H1 (cell line): ENCODE measurements around the gene CDH22. TPM values are rescaled to one million over a fixed set of nuclear protein-coding genes. Genes with fewer than 3 reads are reported as not detected.

Source experiments
- CTCF ChIA-PET: fragments of 300-600 bp; sonication (Branson Sonifier 250); formaldehyde crosslinking; loops from one replicate; lab custom pipeline; 2021; ENCODE audit not compliant: partially characterized antibody; lab: Charles Lee
- POLR2A ChIA-PET: fragments of 300-600 bp; sonication (Branson Sonifier 250); formaldehyde crosslinking; loops from one replicate; lab custom pipeline; 2021; ENCODE audit warnings: inconsistent platforms; ENCODE audit not compliant: partially characterized antibody; lab: Charles Lee
- DNase-seq, 2 experiments: peaks; one replicate each; pipeline versions ENCODE4 v3.0.0 to v3.0.0-alpha.2; 2010 to 2022; ENCODE audit warnings: low spot score in 2 of 2, low read depth in 1 of 2, mixed read lengths in 1 of 2
- FAIRE-seq: peaks from 2 replicates; lab custom pipeline; 2011; peaks lifted over from hg19 to GRCh38; lab: Jason Lieb, UNC
- H2AFZ ChIP-seq: 2 replicates; pipeline ENCODE4 v1.8.1; 2012; ENCODE audit warnings: low read length, inconsistent platforms
- H2AK5ac ChIP-seq: 2 replicates; pipeline ENCODE4 v1.6.1; 2013; ENCODE audit warnings: low read depth, low read length
- H2BK120ac ChIP-seq: replicated peaks from 2 replicates; pipeline ENCODE3; 2013; ENCODE audit warnings: low read depth, low read length, inconsistent platforms
- H2BK12ac ChIP-seq: 2 replicates; pipeline ENCODE4 v1.6.1; 2013; ENCODE audit warnings: low read depth, low read length
- H2BK15ac ChIP-seq: 2 replicates; pipeline ENCODE4 v1.6.1; 2013; ENCODE audit warnings: low read length
- H2BK20ac ChIP-seq: 2 replicates; pipeline ENCODE4 v1.6.1; 2013; ENCODE audit warnings: low read length
- H2BK5ac ChIP-seq: 2 replicates; pipeline ENCODE4 v1.6.1; 2013; ENCODE audit warnings: low read depth, low read length
- H3K14ac ChIP-seq: 2 replicates; pipeline ENCODE4 v1.6.1; 2013; ENCODE audit warnings: inconsistent platforms; ENCODE audit not compliant: insufficient read length
- H3K18ac ChIP-seq: 2 replicates; pipeline ENCODE4 v1.6.1; 2013; ENCODE audit warnings: low read length; ENCODE audit errors: extremely low read depth
- H3K23ac ChIP-seq: 2 replicates; pipeline ENCODE4 v1.6.1; 2013; ENCODE audit warnings: inconsistent platforms; ENCODE audit not compliant: insufficient read length
- H3K23me2 ChIP-seq: 2 replicates; pipeline ENCODE4 v1.6.1; 2013; ENCODE audit warnings: low read depth, low read length
- H3K27ac ChIP-seq: 2 replicates; pipeline ENCODE4 v1.6.1; 2011; ENCODE audit warnings: low read depth, low read length, inconsistent platforms
- H3K27me3 ChIP-seq, 4 experiments: replicated peaks in 1 of 4; 1 replicate in 1 of 4; 2 replicates in 3 of 4; pipeline versions ENCODE4 v1.6.1 to v1.8.1; 2011 to 2013; ENCODE audit warnings: low read length in 3 of 4, mild to moderate bottlenecking in 3 of 4, inconsistent platforms in 2 of 4, mixed read lengths in 2 of 4, moderate library complexity in 1 of 4; ENCODE audit not compliant: control insufficient read depth in 3 of 4, insufficient read depth in 3 of 4; ENCODE audit errors: extremely low read depth in 1 of 4
- H3K36me3 ChIP-seq, 4 experiments: 2 replicates each; pipeline versions ENCODE4 v1.6.1 to v1.8.1; 2011 to 2013; ENCODE audit warnings: mild to moderate bottlenecking in 4 of 4, low read length in 3 of 4, moderate library complexity in 2 of 4, control low read depth in 1 of 4, inconsistent platforms in 1 of 4; ENCODE audit not compliant: insufficient read depth in 4 of 4, control insufficient read depth in 2 of 4
- H3K4ac ChIP-seq: replicated peaks from 2 replicates; pipeline ENCODE3; 2013; ENCODE audit warnings: low read length, low read depth, mixed read lengths, inconsistent platforms; ENCODE audit not compliant: insufficient read length
- H3K4me1 ChIP-seq, 4 experiments: replicated peaks in 1 of 4; 1 replicate in 1 of 4; 2 replicates in 3 of 4; pipeline versions ENCODE4 v1.6.1 to v1.8.1; 2011 to 2013; ENCODE audit warnings: low read length in 3 of 4, inconsistent platforms in 2 of 4, mixed read lengths in 1 of 4; ENCODE audit not compliant: insufficient read depth in 4 of 4, control insufficient read depth in 3 of 4
- H3K4me2 ChIP-seq, 2 experiments: 2 replicates each; pipeline versions ENCODE4 v1.6.1 to v1.8.1; 2011 to 2013; ENCODE audit warnings: low read depth in 2 of 2, low read length in 2 of 2, control low read depth in 1 of 2, inconsistent platforms in 1 of 2, mild to moderate bottlenecking in 1 of 2; ENCODE audit not compliant: insufficient read depth in 1 of 2
- H3K4me3 ChIP-seq, 4 experiments: fragments of 200-600, 300-600 bp in 1 of 4; sonication (generic), shearing (Covaris generic), sonication (Bioruptor Twin) in 1 of 4; 2 replicates each; pipeline versions ENCODE4 v1.5.1 to v1.8.1; 2011 to 2016; ENCODE audit warnings: low read length in 4 of 4, low read depth in 3 of 4, control low read depth in 2 of 4, inconsistent platforms in 2 of 4, mild to moderate bottlenecking in 2 of 4, mixed read lengths in 1 of 4, moderate library complexity in 1 of 4; ENCODE audit not compliant: insufficient read depth in 2 of 4; ENCODE audit errors: extremely low read depth in 1 of 4
- H3K56ac ChIP-seq: replicated peaks from 2 replicates; pipeline ENCODE3; 2013; ENCODE audit warnings: low read depth, mild to moderate bottlenecking, mixed read lengths, low read length, inconsistent platforms; ENCODE audit not compliant: insufficient read length
- H3K79me1 ChIP-seq: 2 replicates; pipeline ENCODE4 v1.6.1; 2013; ENCODE audit warnings: low read depth, low read length, control low read depth
- H3K79me2 ChIP-seq, 2 experiments: 2 replicates each; pipeline versions ENCODE4 v1.6.1 to v1.8.1; 2012 to 2013; ENCODE audit warnings: low read length in 2 of 2, mild to moderate bottlenecking in 2 of 2, inconsistent platforms in 1 of 2; ENCODE audit not compliant: insufficient read depth in 2 of 2, control insufficient read depth in 1 of 2
- H3K9ac ChIP-seq, 4 experiments: replicated peaks in 1 of 4; 1 replicate in 1 of 4; 2 replicates in 3 of 4; pipeline versions ENCODE4 v1.6.1 to v1.8.1; 2011 to 2013; ENCODE audit warnings: low read depth in 3 of 4, low read length in 3 of 4, control low read depth in 2 of 4, mild to moderate bottlenecking in 2 of 4, moderate library complexity in 2 of 4, inconsistent platforms in 1 of 4; ENCODE audit errors: extremely low read depth in 1 of 4
- H3K9me3 ChIP-seq, 2 experiments: 2 replicates each; pipeline versions ENCODE4 v1.6.1 to v1.8.1; 2012 to 2013; ENCODE audit warnings: mild to moderate bottlenecking in 2 of 2, moderate library complexity in 2 of 2, control low read depth in 1 of 2, inconsistent platforms in 1 of 2, low read depth in 1 of 2, low read length in 1 of 2, mixed read lengths in 1 of 2; ENCODE audit not compliant: insufficient read depth in 2 of 2
- H4K20me1 ChIP-seq, 2 experiments: replicated peaks in 1 of 2; 2 replicates each; pipeline versions ENCODE3 to v1.8.1; 2011 to 2013; ENCODE audit warnings: inconsistent platforms in 2 of 2, low read length in 2 of 2, mild to moderate bottlenecking in 1 of 2; ENCODE audit not compliant: insufficient read depth in 2 of 2, control insufficient read depth in 1 of 2
- H4K5ac ChIP-seq: 2 replicates; pipeline ENCODE4 v1.6.1; 2013; ENCODE audit warnings: low read length, low read depth, mixed read lengths, inconsistent platforms; ENCODE audit not compliant: insufficient read length
- H4K8ac ChIP-seq: 2 replicates; pipeline ENCODE4 v1.8.0; 2013; ENCODE audit warnings: mild to moderate bottlenecking, moderate library complexity, low read length, inconsistent platforms; ENCODE audit not compliant: insufficient read depth; ENCODE audit errors: extremely low read depth
- H4K91ac ChIP-seq: replicated peaks from 2 replicates; pipeline ENCODE3; 2013; ENCODE audit warnings: low read length, mixed read lengths, inconsistent platforms; ENCODE audit not compliant: insufficient read length
- CEBPB ChIP-seq: IDR thresholded peaks from 2 replicates; pipeline ENCODE4 v1.6.1; 2012; ENCODE audit warnings: low read depth, low read length
- RNF2 ChIP-seq: fragments of 200-900, 300-1000 bp; sonication (generic); IDR thresholded peaks from 2 replicates; pipeline ENCODE4 v1.7.1; 2016; ENCODE audit warnings: borderline replicate concordance, low read depth, mild to moderate bottlenecking, antibody characterized with exemption, low read length; ENCODE audit not compliant: poor library complexity, severe bottlenecking; ENCODE audit errors: missing control alignments
- SP4 ChIP-seq: IDR thresholded peaks from 2 replicates; pipeline ENCODE4 v1.6.1; 2012; ENCODE audit warnings: low read length, inconsistent platforms
- TAF1 ChIP-seq: IDR thresholded peaks from 2 replicates; pipeline ENCODE4 v1.6.1; 2011; ENCODE audit warnings: mild to moderate bottlenecking, low read depth, low read length
- WGBS, 2 experiments: shearing (Covaris generic) in 1 of 2; methylation state at CpG; one replicate each; pipeline versions ENCODE4 v1.1.6 to v1.1.7; 2013 to 2015; ENCODE audit warnings: low lambda C conversion rate in 2 of 2, mixed read lengths in 2 of 2, inconsistent platforms in 1 of 2, low coverage in 1 of 2, missing lambda C conversion rate in 1 of 2; ENCODE audit not compliant: insufficient replicate concordance in 2 of 2, insufficient coverage in 1 of 2, insufficient read length in 1 of 2; ENCODE audit errors: extremely low coverage in 1 of 2, missing lambda C conversion rate in 1 of 2; 5-methylcytosine and 5-hydroxymethylcytosine counted together
- polyA plus RNA-seq, 7 experiments: library from polyadenylated mRNA; depleted of rRNA in 3 of 7; stranded (reverse) in 5 of 7; unstranded in 2 of 7; fragments of >200 nt in 5 of 7; fragments of 200-250 nt in 2 of 7; gene quantifications; 1 replicate in 5 of 7; 2 replicates in 1 of 7; 4 replicates in 1 of 7; pipeline versions ENCODE4 v1.2.1 to v1.2.3, GENCODE V29; 2011 to 2013; ENCODE audit warnings: missing spikeins in 2 of 7, mixed read lengths in 2 of 7
- total RNA-seq: library from RNA; stranded (reverse); fragmentation: NEBNext Ultra II Directional; extraction: Animal tissue kit (Norgen Biotek cat#: 25700); gene quantifications from 2 replicates; pipeline ENCODE4 v1.2.1, GENCODE V29; 2021

Gene CDH22
- total and polyA plus RNA-seq, 2 of the 8 experiments (the other 6 are each of a cell fraction or from before 2014, with no cell fraction given) = 0.35 to 0.39 TPM

DNA sequence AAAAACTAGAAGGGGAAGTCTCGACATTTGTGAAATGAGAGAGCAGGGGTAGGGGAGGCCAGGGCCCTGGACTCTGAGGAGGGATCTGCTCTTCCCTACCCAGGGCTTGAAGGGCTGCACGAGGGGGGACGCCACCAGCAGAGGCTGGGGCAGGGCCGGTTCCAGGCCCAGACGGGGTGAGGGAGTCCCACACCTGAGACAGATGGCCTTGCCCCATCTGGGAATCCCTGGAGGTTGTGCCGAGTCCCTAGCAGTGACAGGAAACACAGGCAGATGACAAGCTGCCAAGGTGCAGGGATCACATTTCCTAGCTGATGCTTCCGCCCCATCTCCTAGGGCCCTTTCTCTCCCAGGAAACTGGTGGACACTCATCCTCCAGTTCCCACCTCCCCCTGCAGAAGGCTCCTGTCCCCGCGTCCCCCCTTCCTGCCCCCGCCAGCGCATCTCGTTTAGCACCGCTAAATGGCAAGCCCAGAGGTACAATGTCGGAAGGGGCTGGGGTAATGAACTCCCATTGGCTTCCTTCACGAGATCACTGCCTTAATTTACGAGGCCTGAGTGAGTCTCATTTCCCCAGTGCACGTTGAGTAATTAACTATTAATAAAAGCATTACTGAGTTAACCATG, 35.2 kb upstream of the CDH22 start:
- ChIA-PET POLR2A (interaction anchor here (0.6 to 2.0 kb wide), 11 partner anchors 10 to 251 kb away, joined by 3 to 11 read pairs (median 4); no protein-coding TSS in a partner anchor), CTCF (interaction anchor here (0.6 to 10.9 kb wide), 5 partner anchors 10 to 214 kb away, joined by 3 to 214 read pairs (median 3); no protein-coding TSS in a partner anchor)
- Histone ChIP-seq H3K14ac (no peak overlapping the region), H4K20me1 (peaks cover 7% of the 10 kb centered on the region in 2 experiments), H2AFZ (no peak overlapping the region), H2BK15ac (no peak overlapping the region), H3K56ac (no peak overlapping the region), H3K4me3 (no peak overlapping the region), H2BK120ac (no peak overlapping the region), H3K9ac (no peak overlapping the region), H3K36me3 (no peaks in the 10 kb centered on the region), H3K18ac (no peak overlapping the region), H3K4me1 (peaks cover 0 to 12% (median 5%) of the 10 kb centered on the region in 4 experiments; a peak in 6 of 7 replicates), H4K8ac (no peak overlapping the region), H2BK5ac (no peak overlapping the region), H3K27me3 (peaks cover 0 to 15% (median 11%) of the 10 kb centered on the region in 4 experiments; a peak in 5 of 7 replicates), H3K23me2 (peaks cover 4% of the 10 kb centered on the region; the same call in 1 of the 2 replicates), H3K27ac (no peak overlapping the region), H4K91ac (no peak overlapping the region), H2AK5ac (no peak overlapping the region), H2BK12ac (no peak overlapping the region), H3K79me1 (no peaks in the 10 kb centered on the region), H3K23ac (no peak overlapping the region), H2BK20ac (no peak overlapping the region), H3K79me2 (no peaks in the 10 kb centered on the region), H3K9me3 (no peaks in the 10 kb centered on the region), H3K4me2 (no peak overlapping the region), H4K5ac (no peak overlapping the region), H3K4ac (no peak overlapping the region)
- 47% methylated on average over 17 of the region's 17 CpGs; no CpG with 5 or more reads in 1 of the 2 experiments for WGBS, 2 experiments
- TF ChIP-seq CEBPB = no peak
- no peak for TF ChIP-seq TAF1
- TF ChIP-seq RNF2 = no peak
- peak; percentile 23; the same call in 1 of the 2 replicates for TF ChIP-seq SP4
- no peak for FAIRE-seq
- DNase-seq = no peak
